Mesenteric fat pad (tissue), 1 donor: ENCODE data around the gene DDX31. TPM values are rescaled to one million over a fixed set of nuclear protein-coding genes. Genes with fewer than 3 reads are reported as not detected.

Source experiments
- DNase-seq: peaks from one replicate; pipeline ENCODE4 v3.0.0-alpha.2; 2020; ENCODE audit warnings: low spot score
- total RNA-seq: library from RNA; stranded (reverse); fragmentation: NEBNext Ultra II Directional; extraction: Animal tissue kit (Norgen Biotek cat#: 25700); gene quantifications from one replicate; pipeline ENCODE4 v1.2.1, GENCODE V29; 2021
- donor health status: DM: yes; HTN: yes; CAD: no.

The DDX31 gene
- total RNA-seq, 1 donor from 2014 or later = 12.7 TPM

DNA sequence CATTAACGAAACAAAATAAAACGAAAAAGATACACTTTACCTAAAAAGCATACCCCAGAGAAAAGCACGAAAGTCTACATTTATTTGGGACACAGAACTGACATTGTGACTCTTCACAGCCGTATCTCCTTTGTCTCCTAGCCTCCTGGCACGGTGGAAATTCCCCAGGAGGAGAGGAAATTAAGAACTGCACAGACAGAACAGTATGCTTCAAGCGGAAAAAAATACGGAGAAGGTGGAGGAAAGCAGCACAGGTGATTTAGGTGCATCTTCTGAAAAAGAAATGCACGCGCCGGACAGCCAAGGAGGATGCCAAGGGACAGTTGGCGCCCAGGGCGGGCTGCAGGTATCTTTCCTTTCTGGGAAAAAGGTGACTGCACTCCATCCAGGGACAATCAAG lies 32.0 kb downstream of the DDX31 start:
- no peak for DNase-seq

DNA sequence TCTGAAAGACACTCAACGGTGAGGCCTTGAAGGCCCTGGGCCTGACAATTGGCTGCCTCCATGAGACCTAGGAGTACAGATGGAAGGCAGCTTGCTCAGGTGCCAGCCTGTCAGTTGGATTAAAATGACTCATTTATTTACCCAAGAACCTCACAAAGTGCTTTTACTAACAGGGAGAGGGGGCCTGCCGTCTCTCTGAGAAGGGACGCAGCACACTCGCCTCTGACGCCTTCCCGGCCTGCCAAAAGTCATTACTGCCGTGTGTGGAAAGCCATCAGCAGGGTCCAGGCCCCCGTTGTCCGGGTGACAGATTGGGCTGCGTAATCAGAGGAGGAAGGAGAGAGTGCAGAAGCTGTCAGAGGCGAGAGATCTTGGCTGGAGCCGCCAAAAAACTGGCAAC lies 32.4 kb downstream of the DDX31 start:
- no peak for DNase-seq

DNA sequence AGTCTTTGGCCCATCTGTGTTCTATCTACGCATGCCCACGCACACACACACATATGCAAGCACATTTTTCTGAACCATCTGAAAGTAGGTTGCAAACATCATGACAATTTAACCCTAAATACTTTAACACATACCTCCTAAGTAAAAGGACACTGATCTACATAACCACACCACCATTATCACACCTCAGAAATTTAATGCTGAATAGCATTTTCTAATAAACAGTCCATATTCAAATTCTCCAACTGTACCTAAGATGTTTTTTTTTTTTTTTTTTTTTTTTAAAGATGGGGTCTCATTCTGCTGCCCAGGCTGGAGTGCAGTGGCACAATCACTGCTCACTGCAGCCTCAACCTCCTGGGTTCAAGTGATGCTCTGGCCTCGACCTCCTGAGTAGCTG lies 35.5 kb downstream of the DDX31 start:
- no peak for DNase-seq

DNA sequence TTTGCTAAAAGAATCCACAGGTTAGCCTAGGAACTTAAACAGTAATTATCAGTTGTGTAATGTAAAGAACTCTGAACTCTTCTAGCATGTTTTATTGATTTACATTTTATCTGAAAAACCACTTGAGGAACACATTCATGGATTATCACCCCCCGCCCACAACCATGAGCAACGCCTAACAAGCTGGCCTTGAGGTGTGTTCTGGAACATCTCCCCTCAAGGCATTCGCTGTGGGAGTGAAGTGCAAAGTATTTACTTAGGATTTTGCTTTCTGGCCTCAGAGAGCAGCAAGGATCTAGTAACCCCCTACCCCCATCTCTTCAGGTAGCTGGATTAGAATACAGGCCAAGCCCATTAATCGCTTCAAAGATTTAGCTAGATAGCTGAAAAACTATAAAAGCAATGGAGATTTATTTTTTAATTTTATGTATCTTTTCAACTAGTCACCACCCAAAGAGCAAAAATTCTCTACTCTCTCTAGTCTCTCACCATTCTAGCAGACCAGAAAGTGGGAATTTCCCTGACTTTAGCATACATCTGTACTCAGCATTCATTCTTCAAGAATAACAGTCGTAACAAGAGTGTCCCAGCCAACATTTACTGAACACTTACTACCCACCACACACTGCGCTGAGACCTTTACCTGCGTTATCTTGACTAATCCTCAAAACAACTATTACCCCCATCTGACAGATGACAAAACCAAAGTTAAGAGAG lies 37.2 kb downstream of the DDX31 start:
- no peak for DNase-seq

DNA sequence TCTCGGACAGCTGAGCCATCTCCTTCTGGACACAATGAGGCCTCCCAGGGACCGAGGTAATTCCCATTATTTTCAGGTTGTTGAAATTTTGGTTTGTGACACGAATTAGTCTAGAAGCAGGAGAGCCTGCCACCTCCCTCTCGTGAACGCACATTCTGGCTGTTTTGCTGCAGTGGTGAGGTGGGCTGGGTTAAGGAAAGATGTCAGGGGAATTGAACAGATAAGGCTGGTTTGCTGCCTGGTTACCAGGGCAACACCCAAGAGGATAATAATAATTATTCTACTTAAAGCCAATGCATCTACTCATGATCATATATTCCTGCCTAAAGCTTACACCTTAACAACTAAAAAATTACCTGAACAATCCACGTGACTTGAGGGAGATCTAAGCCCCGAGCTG lies 38.1 kb downstream of the DDX31 start:
- DNase-seq = no peak

DNA sequence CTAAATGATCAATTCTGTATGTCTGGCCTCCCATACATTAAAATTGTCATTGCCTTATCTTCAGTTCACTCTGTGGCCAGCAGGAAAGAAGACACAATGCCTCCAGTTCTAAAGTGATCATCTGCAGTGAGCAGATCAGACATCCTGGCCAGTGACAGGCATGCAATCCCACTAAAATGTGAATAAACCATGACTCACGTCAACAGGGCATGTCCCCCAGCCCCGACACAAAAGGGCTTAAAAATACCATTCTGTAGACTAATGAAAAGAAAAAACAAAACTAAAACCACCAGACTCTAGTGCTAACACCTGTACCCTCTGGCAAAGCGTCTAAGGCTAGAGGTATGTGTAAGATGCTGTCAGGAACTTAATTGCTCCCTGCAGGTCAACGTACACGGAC lies 38.5 kb downstream of the DDX31 start:
- DNase-seq = no peak

DNA sequence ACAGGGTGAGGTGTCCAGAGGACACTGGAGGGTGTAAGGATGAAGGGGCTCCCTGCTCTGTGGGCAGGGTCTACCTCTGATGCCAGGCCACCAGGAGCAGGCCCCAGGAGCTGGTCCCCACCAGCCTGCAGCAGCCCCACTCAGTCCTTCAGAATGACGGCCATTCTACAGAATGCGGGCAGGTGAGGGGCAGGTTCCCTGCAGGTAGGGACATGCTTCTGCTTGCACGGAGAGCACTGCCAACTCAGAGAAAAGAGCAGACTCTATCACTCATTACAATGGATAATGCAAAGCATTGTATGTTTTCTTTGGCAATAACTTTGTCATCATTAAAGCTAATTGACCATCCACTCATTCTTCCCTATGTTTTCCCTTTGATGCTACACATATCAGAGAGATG lies 39.0 kb downstream of the DDX31 start:
- no peak for DNase-seq

DNA sequence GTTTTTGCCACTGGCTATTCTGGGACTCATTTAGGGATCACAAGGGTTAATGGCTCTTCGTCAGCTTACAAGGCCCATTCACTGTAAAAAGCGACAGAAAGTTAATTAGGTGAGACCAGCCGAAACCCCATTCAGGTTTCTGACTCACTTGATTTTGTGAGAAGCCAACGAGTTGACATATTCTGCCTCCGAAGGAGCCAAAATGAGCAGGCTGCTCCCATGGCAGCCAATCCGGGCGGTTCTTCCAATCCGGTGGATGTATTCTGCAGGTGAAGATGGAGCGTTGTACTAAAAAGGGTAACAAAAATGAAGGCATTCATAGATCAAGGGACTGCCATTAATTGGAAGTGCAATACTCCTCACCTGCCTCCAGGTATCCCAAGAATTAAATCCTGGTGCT lies 39.7 kb downstream of the DDX31 start:
- no peak for DNase-seq

DNA sequence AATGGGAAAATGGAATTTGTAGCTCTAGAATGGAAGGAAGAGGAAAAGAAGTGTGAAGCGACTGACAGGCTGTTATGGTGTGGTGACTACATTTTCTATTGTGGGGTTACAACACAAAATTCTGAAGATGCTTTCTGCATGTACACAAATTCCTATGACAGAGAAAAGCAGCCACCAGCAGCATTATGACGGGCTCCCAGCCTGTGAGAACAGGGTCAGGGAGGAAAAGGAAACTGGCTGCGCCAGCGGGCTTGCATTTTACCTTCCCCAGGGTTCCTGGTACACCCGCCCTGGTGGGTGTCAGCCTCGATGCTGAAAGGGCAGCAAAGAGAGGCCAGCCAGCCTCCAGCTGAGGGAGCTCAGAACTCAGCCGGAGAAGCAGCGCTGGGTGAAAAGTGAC lies 41.0 kb downstream of the DDX31 start:
- no peak for DNase-seq

DNA sequence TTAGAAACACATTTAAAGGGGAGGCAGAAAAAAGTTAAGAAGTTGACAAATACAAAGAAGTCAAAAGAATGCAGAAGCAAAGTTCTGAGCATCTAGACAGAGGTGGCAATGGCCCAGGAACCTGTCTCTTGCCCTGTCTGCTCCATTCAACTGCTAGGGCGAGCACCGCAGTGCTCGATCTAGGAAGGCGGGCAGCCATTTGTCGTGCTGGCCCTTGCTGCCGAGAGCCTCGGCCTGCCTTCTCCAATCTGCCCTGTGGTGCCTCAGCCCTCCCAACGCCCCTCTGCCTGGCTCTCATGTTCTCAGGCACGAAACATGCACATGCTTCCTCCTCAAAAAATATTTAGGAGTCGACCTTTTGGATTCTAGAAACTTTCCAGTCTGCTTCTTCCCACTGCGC lies 42.2 kb downstream of the DDX31 start:
- no peak for DNase-seq

DNA sequence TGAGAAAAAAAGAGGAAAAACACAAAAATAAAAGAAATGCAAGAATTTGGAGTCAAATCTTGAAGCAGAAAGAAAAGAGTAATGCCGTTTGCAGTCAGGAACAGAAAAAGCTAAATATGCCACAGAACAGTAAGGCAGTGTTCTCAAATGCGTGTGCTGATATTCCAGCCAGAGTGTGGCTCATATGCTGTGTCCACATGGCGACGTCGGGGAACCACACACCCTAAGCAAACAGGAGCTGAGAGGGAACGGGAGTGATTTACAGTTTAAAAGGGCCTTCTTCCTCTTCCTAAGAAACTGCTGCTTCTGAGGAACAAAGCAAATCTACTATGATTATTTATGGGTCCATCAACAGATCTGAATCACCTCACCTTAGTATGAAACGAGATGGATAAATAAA lies 42.7 kb downstream of the DDX31 start:
- no peak for DNase-seq

DNA sequence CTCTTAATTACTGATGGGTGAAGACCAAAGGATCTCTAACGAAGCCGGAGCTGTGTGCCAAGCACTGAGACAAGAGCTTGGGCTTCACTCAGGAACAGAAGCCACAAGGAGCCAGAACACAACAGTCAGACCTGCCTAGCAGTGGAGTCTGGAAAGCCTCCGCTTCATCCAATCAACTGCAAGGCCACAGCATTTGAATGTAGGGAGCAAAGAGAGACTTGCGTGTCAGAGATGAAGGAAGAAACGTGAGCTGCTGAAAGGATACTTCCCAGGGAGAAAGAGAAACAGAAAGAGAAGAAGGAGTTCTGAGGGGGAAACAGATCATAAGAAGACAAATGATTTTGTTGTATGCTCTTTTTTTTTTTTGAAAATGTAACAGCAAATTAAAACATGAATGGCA lies 43.5 kb downstream of the DDX31 start:
- DNase-seq = no peak

DNA sequence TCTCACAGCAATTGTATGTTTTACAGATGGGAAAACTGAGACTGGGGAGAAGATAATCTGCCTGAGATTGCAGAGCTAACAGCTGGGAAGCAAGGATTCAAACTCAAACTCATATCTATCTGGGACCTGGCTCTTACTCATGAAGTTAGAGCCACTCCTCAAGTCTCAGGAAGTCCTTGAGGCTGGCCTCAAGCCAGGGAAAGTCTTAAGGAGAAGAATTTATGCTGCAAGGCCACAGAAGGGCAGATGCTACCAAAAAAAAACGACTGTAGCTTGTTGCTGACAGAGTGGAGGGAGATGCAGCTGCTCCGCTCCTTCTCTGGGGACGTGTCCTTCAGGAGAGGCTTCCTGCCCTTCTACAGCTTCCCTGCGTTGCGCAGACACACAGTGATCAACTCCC lies 47.6 kb downstream of the DDX31 start:
- no peak for DNase-seq

DNA sequence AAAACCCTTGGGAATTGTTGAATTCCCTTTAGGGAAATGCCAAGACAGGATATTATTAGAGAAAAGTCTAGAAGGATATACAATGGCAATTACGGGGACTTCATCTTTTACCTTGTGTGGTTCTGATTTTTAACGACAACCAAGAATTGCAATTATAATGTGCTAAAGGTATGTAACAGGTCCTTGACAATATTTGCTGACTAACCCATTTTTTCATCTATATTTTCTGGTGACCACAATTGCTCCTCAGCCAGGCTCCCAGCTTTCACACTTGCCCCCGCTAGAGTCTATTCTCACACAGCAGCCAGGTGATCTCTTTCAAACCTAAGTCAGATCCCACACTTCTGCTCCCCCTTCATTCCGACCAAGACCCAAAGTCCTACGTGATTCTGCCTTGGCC lies 53.1 kb downstream of the DDX31 start:
- DNase-seq = no peak

DNA sequence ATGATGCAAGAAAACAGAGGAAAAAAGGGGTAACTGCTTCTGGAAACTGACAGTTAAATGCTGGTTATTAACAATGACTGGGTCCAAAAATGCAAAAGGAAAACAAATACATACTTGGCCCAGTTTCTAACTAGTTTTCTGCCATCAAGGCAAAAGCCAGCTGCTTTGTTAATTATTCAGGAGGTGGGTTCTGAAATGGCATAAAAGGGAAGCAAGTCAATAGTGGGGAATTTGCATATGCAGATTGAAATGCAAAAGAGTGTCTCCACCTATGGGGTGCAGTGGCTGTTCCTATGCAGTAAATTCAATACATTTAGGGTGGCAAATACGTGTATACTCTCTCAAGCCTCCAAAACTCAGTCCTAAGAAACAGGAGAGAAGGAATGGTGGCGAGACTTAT lies 54.0 kb downstream of the DDX31 start:
- DNase-seq = no peak

DNA sequence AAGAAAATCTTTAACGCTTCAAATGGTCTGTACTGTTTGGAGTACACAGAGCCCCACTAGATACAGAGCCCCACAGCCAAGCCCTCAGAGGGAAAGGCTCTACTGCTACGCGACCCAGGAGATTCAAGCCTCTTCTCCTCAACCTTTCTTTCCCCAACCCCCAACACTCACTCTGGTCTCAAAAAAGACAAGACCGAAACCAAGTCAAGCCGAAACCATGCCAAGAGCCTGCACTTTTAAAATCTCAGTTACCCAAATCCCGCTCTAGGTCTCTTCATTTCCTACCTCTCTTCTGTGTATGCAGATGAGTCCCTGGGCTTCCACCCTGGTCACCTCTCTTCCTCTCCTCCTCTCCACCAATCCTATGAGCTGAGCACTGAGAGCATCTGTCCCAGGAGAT lies 55.5 kb downstream of the DDX31 start:
- no peak for DNase-seq

DNA sequence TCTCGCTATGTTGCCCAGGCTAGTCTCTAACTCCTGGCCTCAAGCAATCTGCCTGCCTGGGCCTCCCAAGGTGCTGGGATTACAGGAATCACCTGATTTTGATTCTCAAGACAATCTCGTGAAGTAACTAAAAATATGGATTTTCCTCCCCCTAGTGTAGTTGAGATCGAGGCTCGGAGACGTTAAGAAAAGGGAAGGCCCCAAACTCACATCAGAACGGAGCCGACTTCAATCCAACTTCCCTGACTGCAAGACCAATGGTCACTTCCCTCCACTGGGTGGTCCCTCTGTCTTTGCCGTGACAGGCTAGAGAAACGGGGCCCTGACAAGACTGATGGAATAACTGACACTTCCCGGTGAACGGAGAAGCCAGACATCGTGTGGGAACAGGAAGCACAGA lies 59.1 kb downstream of the DDX31 start:
- DNase-seq = no peak

DNA sequence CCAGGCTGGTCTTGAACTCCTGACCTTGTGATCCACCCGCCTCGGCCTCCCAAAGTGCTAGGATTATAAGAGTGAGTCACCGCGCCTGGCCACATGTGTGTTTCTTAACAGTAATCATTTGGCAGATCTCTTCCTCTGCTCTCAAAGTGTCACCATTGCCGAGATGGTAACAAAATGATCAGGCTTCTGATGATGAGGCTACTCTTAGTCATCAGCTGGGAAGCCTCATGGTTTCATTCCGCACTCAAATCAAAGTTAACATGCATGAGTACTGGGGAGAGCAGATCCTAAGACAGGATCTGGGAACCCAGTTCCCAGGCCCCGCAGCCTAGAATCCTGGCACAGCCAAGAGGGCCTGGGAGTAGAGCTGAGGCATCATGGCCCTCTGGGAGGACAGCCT lies 60.0 kb downstream of the DDX31 start:
- DNase-seq = no peak

DNA sequence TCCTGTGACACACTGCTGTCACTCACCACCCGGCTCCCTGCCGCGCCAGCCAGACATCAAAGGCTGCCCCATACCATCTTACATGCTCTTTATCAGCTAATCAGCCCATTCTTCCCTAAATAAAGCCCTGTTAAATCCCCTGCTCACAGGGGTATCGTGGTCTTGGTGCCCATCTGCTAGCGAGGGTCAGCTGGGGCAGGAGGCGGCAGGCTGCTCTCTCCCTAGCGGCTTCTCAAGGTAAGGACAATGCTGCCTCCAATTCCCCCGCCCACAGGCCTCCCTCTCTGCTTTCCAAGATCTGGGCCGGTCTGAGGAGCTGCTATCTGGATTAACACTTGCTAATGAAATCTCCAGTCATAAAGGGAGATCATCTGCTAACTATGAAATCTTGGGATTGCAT lies 60.6 kb downstream of the DDX31 start:
- DNase-seq = no peak

DNA sequence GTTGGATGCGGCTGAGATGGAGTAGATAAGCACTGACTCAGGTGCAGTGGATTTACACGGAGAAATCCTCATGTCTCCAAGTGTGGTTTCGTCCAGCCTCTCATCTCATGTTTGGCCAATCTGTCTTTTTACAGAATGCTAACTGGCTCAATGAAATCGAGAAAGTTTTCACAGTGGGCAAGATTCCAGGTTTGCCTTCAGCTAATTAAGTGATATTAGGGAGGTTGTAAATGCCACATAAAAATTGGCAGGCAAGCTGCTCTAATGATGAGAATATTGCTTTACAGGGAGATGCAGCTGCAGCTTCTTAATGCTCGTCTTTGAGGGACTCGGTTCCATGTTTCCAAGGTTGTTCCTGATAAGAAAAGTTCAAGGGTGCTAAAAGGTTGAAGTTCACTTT lies 63.7 kb downstream of the DDX31 start:
- DNase-seq = no peak

DNA sequence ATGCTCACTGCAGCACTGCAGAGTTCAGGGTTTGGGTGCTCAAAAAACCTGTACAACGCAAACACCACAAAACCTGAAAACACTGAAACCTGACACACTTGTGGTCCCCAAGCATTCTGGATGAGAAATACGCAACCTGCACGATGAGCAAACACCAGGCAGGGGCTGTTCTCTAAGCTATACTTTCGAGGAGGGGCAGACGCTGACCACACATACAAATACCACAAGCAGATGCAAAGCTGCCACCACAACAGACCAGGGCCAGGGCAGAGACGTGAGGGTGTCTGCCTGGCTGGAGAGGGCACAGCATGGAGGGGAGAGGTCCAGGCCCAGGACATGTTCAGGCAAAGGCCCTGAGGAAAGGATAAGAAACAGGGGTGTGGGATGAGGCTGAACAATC lies 64.4 kb downstream of the DDX31 start:
- DNase-seq = no peak

DNA sequence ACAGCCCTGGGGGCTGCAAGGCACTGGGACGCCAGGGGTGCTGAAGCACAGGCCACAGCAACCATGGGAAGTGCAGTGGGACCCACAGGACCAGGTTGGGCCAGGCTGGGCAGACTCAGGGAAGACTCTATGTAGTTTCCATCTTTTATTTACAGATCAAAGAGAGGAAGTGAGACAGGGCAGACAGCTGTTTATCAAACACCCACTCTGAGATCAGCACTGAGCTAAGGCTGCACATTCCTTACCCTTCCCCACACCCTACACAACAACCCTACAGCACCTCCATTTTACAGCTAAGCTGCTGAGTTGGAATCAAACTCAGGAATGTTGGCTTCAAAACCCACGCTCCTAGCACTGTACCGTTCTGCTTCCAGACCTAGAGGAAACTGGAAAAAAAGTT lies 67.6 kb downstream of the DDX31 start:
- DNase-seq = no peak

DNA sequence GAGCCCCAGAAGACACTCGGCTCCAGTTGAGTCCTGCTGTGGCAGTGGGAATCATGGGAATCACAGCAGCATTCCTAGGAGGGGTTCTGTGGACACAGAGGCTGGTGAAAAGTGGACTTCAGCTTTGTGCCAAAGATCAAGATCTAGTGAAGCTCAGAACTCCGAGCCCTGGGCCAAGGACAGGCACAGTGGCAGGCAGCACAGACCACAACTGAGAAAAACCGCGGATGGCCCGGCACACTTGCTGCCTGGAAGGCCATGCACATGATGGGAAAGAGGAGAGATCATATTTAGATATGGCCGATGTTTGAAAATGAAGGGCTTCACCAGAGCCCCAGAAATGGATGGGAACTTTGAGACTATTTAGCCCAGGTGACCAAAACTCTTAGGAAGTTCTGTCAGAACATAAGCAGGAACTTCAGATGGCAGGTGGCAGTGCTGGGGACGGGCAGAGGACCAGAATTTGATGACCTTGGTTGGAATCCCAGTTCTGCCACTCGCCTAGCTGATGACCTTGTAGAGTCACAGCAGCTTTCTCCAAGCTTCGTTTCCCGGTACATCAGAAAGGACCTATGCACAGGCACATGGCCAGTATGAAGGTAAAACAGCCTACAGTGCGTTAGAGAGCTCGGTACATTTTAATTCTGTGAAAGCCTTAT lies 69.3 kb downstream of the DDX31 start:
- peak; percentile 82 for DNase-seq
